Lower leg skin (tissue), 3 donors: ENCODE measurements around the gene PSD4.

Experiments used
- POLR2A ChIP-seq, 2 donors: fragments of 450-650 bp; IDR thresholded peaks; one replicate each; pipeline ENCODE4 v1.6.1; 2016 to 2017; ENCODE audit warnings: antibody characterized with exemption in 2 of 2, mild to moderate bottlenecking in 1 of 2, moderate library complexity in 1 of 2
- TF ChIP-seq, protein P1 (sequence below), 3 donors: fragments of 450-650 bp; IDR thresholded peaks; one replicate each; pipeline ENCODE4 v1.5.1; 2016; ENCODE audit warnings: antibody characterized with exemption in 3 of 3, mild to moderate bottlenecking in 3 of 3, moderate library complexity in 2 of 3

GRCh38 chr2:113203217-113203530 is 29.4 kb downstream of the PSD4 start:
- TF ChIP-seq, protein P1, sequence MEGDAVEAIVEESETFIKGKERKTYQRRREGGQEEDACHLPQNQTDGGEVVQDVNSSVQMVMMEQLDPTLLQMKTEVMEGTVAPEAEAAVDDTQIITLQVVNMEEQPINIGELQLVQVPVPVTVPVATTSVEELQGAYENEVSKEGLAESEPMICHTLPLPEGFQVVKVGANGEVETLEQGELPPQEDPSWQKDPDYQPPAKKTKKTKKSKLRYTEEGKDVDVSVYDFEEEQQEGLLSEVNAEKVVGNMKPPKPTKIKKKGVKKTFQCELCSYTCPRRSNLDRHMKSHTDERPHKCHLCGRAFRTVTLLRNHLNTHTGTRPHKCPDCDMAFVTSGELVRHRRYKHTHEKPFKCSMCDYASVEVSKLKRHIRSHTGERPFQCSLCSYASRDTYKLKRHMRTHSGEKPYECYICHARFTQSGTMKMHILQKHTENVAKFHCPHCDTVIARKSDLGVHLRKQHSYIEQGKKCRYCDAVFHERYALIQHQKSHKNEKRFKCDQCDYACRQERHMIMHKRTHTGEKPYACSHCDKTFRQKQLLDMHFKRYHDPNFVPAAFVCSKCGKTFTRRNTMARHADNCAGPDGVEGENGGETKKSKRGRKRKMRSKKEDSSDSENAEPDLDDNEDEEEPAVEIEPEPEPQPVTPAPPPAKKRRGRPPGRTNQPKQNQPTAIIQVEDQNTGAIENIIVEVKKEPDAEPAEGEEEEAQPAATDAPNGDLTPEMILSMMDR (IDR thresholded peaks at IDR 0.05), result no peak
- no peak for TF ChIP-seq POLR2A (IDR thresholded peaks at IDR 0.05)
